Body of pancreas (tissue), 4 donors: ENCODE data around the gene GALNT17.

ENCODE experiments used
- POLR2A ChIP-seq, 3 donors: fragments of 450-650 bp; IDR thresholded peaks; one replicate each; pipeline ENCODE4 v1.6.1; 2016; ENCODE audit warnings: antibody characterized with exemption in 3 of 3, mild to moderate bottlenecking in 2 of 3
- TF ChIP-seq, protein P1 (sequence below), 7 experiments: fragments of 450-650 bp in 4 of 7; fragments of 200-600 bp in 3 of 7; sonication (generic) in 3 of 7; IDR thresholded peaks; one replicate each; pipeline ENCODE4 v1.5.1; 2016 to 2019; ENCODE audit warnings: antibody characterized with exemption in 7 of 7

DNA sequence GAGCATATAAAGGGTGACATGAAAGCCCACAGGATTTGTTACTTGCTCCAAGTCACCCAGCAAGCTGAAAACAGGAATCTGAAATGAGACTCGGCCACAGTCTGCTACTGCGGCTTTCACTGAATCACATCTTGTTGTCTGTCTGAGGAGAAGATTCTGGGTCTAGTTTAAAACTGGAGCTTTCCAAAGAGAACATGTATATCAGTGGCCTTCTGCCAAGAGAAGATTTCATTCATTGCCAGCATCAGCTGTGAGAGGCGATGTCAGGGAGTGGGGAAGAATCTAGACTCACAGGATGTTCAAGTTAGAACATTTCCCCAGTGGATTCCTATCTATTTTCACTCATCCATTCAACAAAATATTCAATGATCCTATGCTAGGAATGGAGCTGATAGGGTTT, 122.8 kb downstream of the GALNT17 start:
- TF ChIP-seq, protein P1, sequence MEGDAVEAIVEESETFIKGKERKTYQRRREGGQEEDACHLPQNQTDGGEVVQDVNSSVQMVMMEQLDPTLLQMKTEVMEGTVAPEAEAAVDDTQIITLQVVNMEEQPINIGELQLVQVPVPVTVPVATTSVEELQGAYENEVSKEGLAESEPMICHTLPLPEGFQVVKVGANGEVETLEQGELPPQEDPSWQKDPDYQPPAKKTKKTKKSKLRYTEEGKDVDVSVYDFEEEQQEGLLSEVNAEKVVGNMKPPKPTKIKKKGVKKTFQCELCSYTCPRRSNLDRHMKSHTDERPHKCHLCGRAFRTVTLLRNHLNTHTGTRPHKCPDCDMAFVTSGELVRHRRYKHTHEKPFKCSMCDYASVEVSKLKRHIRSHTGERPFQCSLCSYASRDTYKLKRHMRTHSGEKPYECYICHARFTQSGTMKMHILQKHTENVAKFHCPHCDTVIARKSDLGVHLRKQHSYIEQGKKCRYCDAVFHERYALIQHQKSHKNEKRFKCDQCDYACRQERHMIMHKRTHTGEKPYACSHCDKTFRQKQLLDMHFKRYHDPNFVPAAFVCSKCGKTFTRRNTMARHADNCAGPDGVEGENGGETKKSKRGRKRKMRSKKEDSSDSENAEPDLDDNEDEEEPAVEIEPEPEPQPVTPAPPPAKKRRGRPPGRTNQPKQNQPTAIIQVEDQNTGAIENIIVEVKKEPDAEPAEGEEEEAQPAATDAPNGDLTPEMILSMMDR (IDR thresholded peaks at IDR 0.05): no peak
- TF ChIP-seq POLR2A (IDR thresholded peaks at IDR 0.05): no peak
